DND-41 (cell line): ENCODE measurements around the gene FXYD5.

ENCODE experiments used
- CTCF ChIP-seq: IDR thresholded peaks from 2 replicates; pipeline ENCODE4 v1.5.1; 2012; ENCODE audit warnings: borderline replicate concordance, low read length, moderate library complexity, mild to moderate bottlenecking; ENCODE audit not compliant: poor library complexity, severe bottlenecking; ENCODE audit errors: extremely low read depth
- EZH2 ChIP-seq: IDR thresholded peaks from 3 replicates; pipeline ENCODE4 v1.6.1; 2012; ENCODE audit warnings: borderline replicate concordance, low read depth, mild to moderate bottlenecking, moderate library complexity, low read length, inconsistent platforms; ENCODE audit not compliant: severe bottlenecking

GRCh38 chr19:35135389-35135909 lies 19.1 kb upstream of the FXYD5 start:
- TF ChIP-seq EZH2 (no peak), CTCF (peak; percentile 87)
